ENCODE results near the gene RADIL. TPM values are rescaled to one million over a fixed set of nuclear protein-coding genes. Genes with fewer than 3 reads are reported as not detected.

RADIL gene
- total and polyA plus RNA-seq, 2 of the 13 experiments (the other 11 are each of a cell fraction or from before 2014, with no cell fraction given) = 0.05 to 0.09 TPM

GRCh38 chr7:4842319-4843064 is 41.0 kb downstream of the RADIL start (continued):
- TF ChIP-seq ZFP82 (CRISPR knock-in tag; IDR thresholded peaks at IDR 0.05; ENCODE audit: borderline replicate concordance) (no peak), ZNF441 (CRISPR knock-in tag; IDR thresholded peaks at IDR 0.05; ENCODE audit: borderline replicate concordance) (no peak), ZGPAT (CRISPR knock-in tag; IDR thresholded peaks at IDR 0.05) (no peak), FOSL1 (CRISPR knock-in tag; IDR thresholded peaks at IDR 0.05; ENCODE audit: borderline replicate concordance) (no peak), HNRNPUL1 (IDR thresholded peaks at IDR 0.05; ENCODE audit: low read depth, low read length) (no peak), ZNF703 (CRISPR knock-in tag; IDR thresholded peaks at IDR 0.05; ENCODE audit: borderline replicate concordance) (no peak), ZBTB34 (CRISPR knock-in tag; IDR thresholded peaks at IDR 0.05) (no peak), FOXC1 (CRISPR knock-in tag; IDR thresholded peaks at IDR 0.05; ENCODE audit: borderline replicate concordance) (no peak), ZNF326 (CRISPR knock-in tag; IDR thresholded peaks at IDR 0.05; ENCODE audit: borderline replicate concordance) (no peak), MTA3 (CRISPR knock-in tag; IDR thresholded peaks at IDR 0.05) (no peak), ZNF646 (CRISPR knock-in tag; IDR thresholded peaks at IDR 0.05) (no peak), ZNF274 (CRISPR knock-in tag; IDR thresholded peaks at IDR 0.05) (no peak), RFXAP (CRISPR knock-in tag; IDR thresholded peaks at IDR 0.05; ENCODE audit: borderline replicate concordance) (no peak), NFYC (CRISPR knock-in tag; IDR thresholded peaks at IDR 0.05) (no peak), SMAD3 (CRISPR knock-in tag; IDR thresholded peaks at IDR 0.05) (no peak), HIC2 (CRISPR knock-in tag; IDR thresholded peaks at IDR 0.05; ENCODE audit: low read depth) (peak; percentile 84; the same call in 1 of the 2 replicates), ZNF136 (CRISPR knock-in tag; IDR thresholded peaks at IDR 0.05; ENCODE audit: low read depth) (no peak), NKX3-1 (CRISPR knock-in tag; IDR thresholded peaks at IDR 0.05) (no peak), JUN (CRISPR knock-in tag; IDR thresholded peaks at IDR 0.05) (no peak)
